Mucosa of rectum (tissue), 2 donors: ENCODE results near the gene ZFHX2.
"Not testable (repeated sequence)": the region's sequence is repeated elsewhere in the genome, so short reads cannot be mapped to it uniquely, and the experiment has no call there.

Experiments used
- H3K27ac ChIP-seq, 2 donors: one replicate each; pipeline ENCODE4 v1.7.0; 2013; ENCODE audit warnings: inconsistent platforms in 2 of 2, low read depth in 2 of 2, low read length in 2 of 2
- H3K27me3 ChIP-seq, 2 donors: one replicate each; pipeline ENCODE4 v1.7.0; 2013; ENCODE audit warnings: low read length in 2 of 2; ENCODE audit not compliant: control insufficient read depth in 2 of 2, insufficient read depth in 2 of 2
- H3K36me3 ChIP-seq, 2 donors: one replicate each; pipeline ENCODE4 v1.7.0; 2013; ENCODE audit warnings: low read length in 2 of 2; ENCODE audit not compliant: control insufficient read depth in 2 of 2, insufficient read depth in 2 of 2
- H3K4me1 ChIP-seq, 2 donors: one replicate each; pipeline ENCODE4 v1.7.0; 2013; ENCODE audit warnings: low read length in 2 of 2, mild to moderate bottlenecking in 1 of 2; ENCODE audit not compliant: control insufficient read depth in 2 of 2, insufficient read depth in 2 of 2
- H3K4me3 ChIP-seq, 2 donors: one replicate each; pipeline ENCODE4 v1.7.0; 2013; ENCODE audit warnings: low read length in 2 of 2
- H3K9ac ChIP-seq, 2 donors: one replicate each; pipeline ENCODE4 v1.7.0; 2013; ENCODE audit warnings: low read length in 2 of 2, low read depth in 1 of 2, mild to moderate bottlenecking in 1 of 2
- H3K9me3 ChIP-seq, 2 donors: one replicate each; pipeline ENCODE4 v1.7.0; 2013; ENCODE audit warnings: low read length in 2 of 2; ENCODE audit not compliant: control insufficient read depth in 2 of 2
- donor health status: healthy.
- donor health status: Normal muscosa, but diverticular disease.

The ZFHX2 gene

GRCh38 chr14:23551266-23552028 is at the start of gene ZFHX2:
TSS of gene ZFHX2 (minus strand) at chr14:23551765. CDS start at chr14:23535325, 16,440 bp downstream.
- peaks cover 2 to 4% of the 10 kb centered on the region in 2 donors for H3K4me1 ChIP-seq
- H3K36me3 ChIP-seq = no peaks in the 10 kb centered on the region
- H3K9me3 ChIP-seq = no peaks in the 10 kb centered on the region
- peaks cover 0 to 2% of the 10 kb centered on the region in 2 donors for H3K27me3 ChIP-seq
- peak within 1 kb of the TSS; percentile 84 to 86 for H3K4me3 ChIP-seq
- H3K27ac ChIP-seq = no peak within 1 kb of the TSS
- H3K9ac ChIP-seq = peak within 1 kb of the TSS; percentile 41 to 63

- Histone ChIP-seq H3K27ac (no peak overlapping the region), H3K36me3 (no peaks in the 10 kb centered on the region), H3K9ac (no peak overlapping the region), H3K9me3 (no peaks in the 10 kb centered on the region), H3K4me3 (no peak overlapping the region), H3K4me1 (no peaks in the 10 kb centered on the region), H3K27me3 (no peaks in the 10 kb centered on the region)
These were observed 49.2 kb upstream of the ZFHX2 start for GRCh38 chr14:23600806-23601205.

GRCh38 chr14:23600322-23600707 is 48.8 kb upstream of the ZFHX2 start:
- H3K4me1 ChIP-seq = no peaks in the 10 kb centered on the region

GRCh38 chr14:23594191-23594590 is 42.6 kb upstream of the ZFHX2 start:
- not testable (repeated sequence) for H3K9ac ChIP-seq, H3K27ac ChIP-seq, H3K27me3 ChIP-seq, H3K36me3 ChIP-seq, H3K4me3 ChIP-seq, H3K9me3 ChIP-seq, H3K4me1 ChIP-seq

More at GRCh38 chr14:23600322-23600707, 48.8 kb upstream of the ZFHX2 start:
- H3K27ac ChIP-seq = no peak overlapping the region
- H3K9ac ChIP-seq = no peak overlapping the region
- no peak overlapping the region for H3K4me3 ChIP-seq
- no peaks in the 10 kb centered on the region for H3K36me3 ChIP-seq
- no peaks in the 10 kb centered on the region for H3K9me3 ChIP-seq
- H3K27me3 ChIP-seq = no peaks in the 10 kb centered on the region

- Histone ChIP-seq H3K27ac (no peak overlapping the region), H3K4me1 (peaks cover 0 to 4% of the 10 kb centered on the region in 2 donors), H3K4me3 (no peak overlapping the region), H3K27me3 (no peaks in the 10 kb centered on the region), H3K9ac (no peak overlapping the region), H3K36me3 (no peaks in the 10 kb centered on the region), H3K9me3 (no peaks in the 10 kb centered on the region)
These were observed 38.6 kb upstream of the ZFHX2 start for GRCh38 chr14:23590198-23590597.

- Histone ChIP-seq H3K27ac (no peak overlapping the region), H3K4me1 (peaks cover 0 to 4% of the 10 kb centered on the region in 2 donors), H3K4me3 (no peak overlapping the region), H3K36me3 (no peaks in the 10 kb centered on the region), H3K27me3 (no peaks in the 10 kb centered on the region), H3K9ac (peak overlapping the region in 1 of 2 donors; percentile 34), H3K9me3 (no peaks in the 10 kb centered on the region)
These were observed 38.0 kb upstream of the ZFHX2 start for GRCh38 chr14:23589606-23590005.

- H3K4me1 ChIP-seq = peaks cover 0 to 4% of the 10 kb centered on the region in 2 donors
- no peak overlapping the region for H3K27ac ChIP-seq
- H3K27me3 ChIP-seq = no peaks in the 10 kb centered on the region
- H3K4me3 ChIP-seq = no peak overlapping the region
- H3K9ac ChIP-seq = peak overlapping the region in 1 of 2 donors; percentile 34
- no peaks in the 10 kb centered on the region for H3K36me3 ChIP-seq
- no peaks in the 10 kb centered on the region for H3K9me3 ChIP-seq
These were observed 37.5 kb upstream of the ZFHX2 start for GRCh38 chr14:23588884-23589598.

GRCh38 chr14:23584527-23585203 is 33.1 kb upstream of the ZFHX2 start:
- not testable (repeated sequence) for H3K4me1 ChIP-seq, H3K27me3 ChIP-seq, H3K4me3 ChIP-seq

GRCh38 chr14:23583761-23584526 is 32.4 kb upstream of the ZFHX2 start:
- not testable (repeated sequence) for H3K4me3 ChIP-seq, H3K27me3 ChIP-seq, H3K4me1 ChIP-seq, H3K36me3 ChIP-seq, H3K27ac ChIP-seq, H3K9ac ChIP-seq, H3K9me3 ChIP-seq

More at GRCh38 chr14:23584527-23585203, 33.1 kb upstream of the ZFHX2 start:
- H3K27ac ChIP-seq, H3K9ac ChIP-seq, H3K9me3 ChIP-seq, H3K36me3 ChIP-seq: not testable (repeated sequence)
